A673 (cell line): ENCODE data around the gene TMEM260. TPM values are rescaled to one million over a fixed set of nuclear protein-coding genes. Genes with fewer than 3 reads are reported as not detected.
A peak's percentile ranks its signal among the peaks of the same experiment; 100 is the strongest.
"Not testable (repeated sequence)": the region's sequence is repeated elsewhere in the genome, so short reads cannot be mapped to it uniquely, and the experiment has no call there.

Experiments used
- BruUV-seq: library from RNA; stranded (reverse); fragments of 400-500 nt; replicated peaks from 2 replicates; lab custom pipeline; 2021; lab: Mats Ljungman, UMichigan
- CTCF ChIA-PET: fragments of 300-600 bp; sonication (Branson Sonifier 250); formaldehyde crosslinking; loops from one replicate; lab custom pipeline; 2022; ENCODE audit warnings: antibody characterized with exemption; lab: Charles Lee
- POLR2A ChIA-PET: fragments of 300-600 bp; sonication (Branson Sonifier 250); formaldehyde crosslinking; loops from one replicate; lab custom pipeline; 2022; ENCODE audit warnings: antibody characterized with exemption; ENCODE audit not compliant: low non-redundant PET; lab: Charles Lee
- DNase-seq: peaks from one replicate; pipeline ENCODE4 v3.0.0-alpha.2; 2015; ENCODE audit warnings: low spot score
- H3K27ac ChIP-seq: fragments of 200-600 bp; sonication (generic); 2 replicates; pipeline ENCODE4 v1.5.1; 2016; ENCODE audit warnings: mixed run types, low read depth, mild to moderate bottlenecking, mixed read lengths, antibody characterized with exemption, low read length; ENCODE audit not compliant: poor library complexity, severe bottlenecking
- H3K27me3 ChIP-seq: fragments of 200-600 bp; sonication (generic); replicated peaks from 2 replicates; pipeline ENCODE4 v1.6.1; 2017; ENCODE audit warnings: mixed run types, low read depth, mild to moderate bottlenecking, mixed read lengths, antibody characterized with exemption, low read length; ENCODE audit not compliant: insufficient read depth, poor library complexity
- H3K36me3 ChIP-seq: fragments of 200-600 bp; sonication (generic); 2 replicates; pipeline ENCODE4 v1.6.1; 2016; ENCODE audit warnings: mixed run types, mild to moderate bottlenecking, mixed read lengths, antibody characterized with exemption, low read length; ENCODE audit not compliant: insufficient read depth, poor library complexity, severe bottlenecking
- H3K4me1 ChIP-seq: fragments of 200-600 bp; sonication (generic); 2 replicates; pipeline ENCODE4 v1.6.1; 2017; ENCODE audit warnings: mixed run types, mild to moderate bottlenecking, mixed read lengths, antibody characterized with exemption, low read length; ENCODE audit not compliant: insufficient read depth, poor library complexity, severe bottlenecking
- H3K4me3 ChIP-seq: fragments of 200-600 bp; sonication (generic); 2 replicates; pipeline ENCODE4 v1.5.1; 2016; ENCODE audit warnings: low read depth, mixed run types, mild to moderate bottlenecking, mixed read lengths, low read length; ENCODE audit not compliant: poor library complexity, severe bottlenecking
- H3K9me3 ChIP-seq: fragments of 200-600 bp; sonication (generic); 2 replicates; pipeline ENCODE4 v1.6.1; 2016; ENCODE audit warnings: mixed run types, low read depth, mild to moderate bottlenecking, mixed read lengths, antibody characterized with exemption, low read length; ENCODE audit not compliant: poor library complexity, severe bottlenecking
- EZH2 ChIP-seq: fragments of 200-600 bp; sonication (generic); IDR thresholded peaks from 2 replicates; pipeline ENCODE4 v1.6.1; 2017; ENCODE audit warnings: borderline replicate concordance, low read depth, mild to moderate bottlenecking, mixed read lengths, antibody characterized with exemption, low read length; ENCODE audit not compliant: poor library complexity, severe bottlenecking
- intact Hi-C: fragments of 100-400 bp; cut with micrococcal nuclease; formaldehyde crosslinking; loops from one replicate; pipeline ENCODE4 v1.10.0; 2022; ENCODE audit not compliant: unreplicated experiment
- total RNA-seq: library from RNA; stranded (reverse); gene quantifications from 2 replicates; pipeline ENCODE4 v1.2.3, GENCODE V29; 2021
- TF ChIP-seq, protein P1 (sequence below): fragments of 300-800, 200-600 bp; sonication (generic); conservative IDR thresholded peaks from 2 replicates; pipeline ENCODE4 v1.5.1; 2017; ENCODE audit warnings: low read depth, mild to moderate bottlenecking, antibody characterized with exemption, low read length, moderate library complexity, mixed read lengths

Gene TMEM260
- total RNA-seq, 1 experiment from 2014 or later = 23.2 TPM

DNA sequence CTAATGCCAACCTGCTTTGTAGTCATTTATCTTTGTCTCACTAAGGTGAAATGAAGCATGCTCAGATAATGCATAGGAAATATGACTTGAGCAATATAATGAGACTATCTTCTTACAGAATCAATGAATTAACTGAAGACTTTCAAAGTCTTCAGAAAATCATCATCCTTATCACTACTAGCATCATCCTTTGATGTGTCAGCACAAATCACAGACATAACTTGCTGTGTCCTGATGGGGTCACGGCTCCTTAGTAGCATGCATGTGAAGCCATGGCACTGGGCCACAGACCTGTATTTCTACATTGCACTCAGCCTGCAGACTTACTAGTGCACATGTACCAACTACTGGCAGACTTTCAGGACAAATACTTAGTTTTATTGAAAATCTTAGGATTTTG is 18.9 kb downstream of the TMEM260 start:
- ChIA-PET POLR2A (no interaction called here), CTCF (interaction anchor here (0.6 kb wide), 1 partner anchor 31 kb away, joined by 3 read pairs; no protein-coding TSS in a partner anchor)
- H3K36me3 ChIP-seq = no peaks in the 10 kb centered on the region
- TF ChIP-seq, protein P1, sequence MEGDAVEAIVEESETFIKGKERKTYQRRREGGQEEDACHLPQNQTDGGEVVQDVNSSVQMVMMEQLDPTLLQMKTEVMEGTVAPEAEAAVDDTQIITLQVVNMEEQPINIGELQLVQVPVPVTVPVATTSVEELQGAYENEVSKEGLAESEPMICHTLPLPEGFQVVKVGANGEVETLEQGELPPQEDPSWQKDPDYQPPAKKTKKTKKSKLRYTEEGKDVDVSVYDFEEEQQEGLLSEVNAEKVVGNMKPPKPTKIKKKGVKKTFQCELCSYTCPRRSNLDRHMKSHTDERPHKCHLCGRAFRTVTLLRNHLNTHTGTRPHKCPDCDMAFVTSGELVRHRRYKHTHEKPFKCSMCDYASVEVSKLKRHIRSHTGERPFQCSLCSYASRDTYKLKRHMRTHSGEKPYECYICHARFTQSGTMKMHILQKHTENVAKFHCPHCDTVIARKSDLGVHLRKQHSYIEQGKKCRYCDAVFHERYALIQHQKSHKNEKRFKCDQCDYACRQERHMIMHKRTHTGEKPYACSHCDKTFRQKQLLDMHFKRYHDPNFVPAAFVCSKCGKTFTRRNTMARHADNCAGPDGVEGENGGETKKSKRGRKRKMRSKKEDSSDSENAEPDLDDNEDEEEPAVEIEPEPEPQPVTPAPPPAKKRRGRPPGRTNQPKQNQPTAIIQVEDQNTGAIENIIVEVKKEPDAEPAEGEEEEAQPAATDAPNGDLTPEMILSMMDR = no peak
- no peak for TF ChIP-seq EZH2
- intact Hi-C loops = no loop called here
- H3K9me3 ChIP-seq = no peaks in the 10 kb centered on the region
- no TSS peak for BruUV-seq
- H3K4me3 ChIP-seq = no peak overlapping the region
- H3K4me1 ChIP-seq = no peaks in the 10 kb centered on the region
- DNase-seq = no peak
- no peak overlapping the region for H3K27ac ChIP-seq
- no peaks in the 10 kb centered on the region for H3K27me3 ChIP-seq

DNA sequence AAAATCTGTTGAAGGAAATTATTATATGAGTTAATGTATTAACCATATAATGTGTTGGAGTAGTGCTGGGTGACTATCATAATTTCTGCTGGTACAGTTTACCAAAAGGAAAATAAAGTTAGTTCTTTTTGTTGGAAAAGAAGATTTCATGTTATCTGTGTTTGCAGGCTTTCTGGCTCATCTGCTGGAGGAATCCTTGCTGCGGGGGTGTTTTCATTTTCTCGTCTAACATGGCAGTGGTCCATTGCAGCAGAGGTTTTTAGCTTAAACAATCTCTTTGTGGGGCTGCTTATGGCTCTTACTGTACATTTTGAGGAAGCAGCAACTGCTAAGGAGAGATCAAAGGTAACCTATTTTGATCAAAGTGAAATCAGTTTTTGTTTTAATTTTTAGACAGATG is 24.1 kb downstream of the TMEM260 start:
- CTCF ChIA-PET = no interaction called here
- POLR2A ChIA-PET = no interaction called here
- no TSS peak for BruUV-seq

DNA sequence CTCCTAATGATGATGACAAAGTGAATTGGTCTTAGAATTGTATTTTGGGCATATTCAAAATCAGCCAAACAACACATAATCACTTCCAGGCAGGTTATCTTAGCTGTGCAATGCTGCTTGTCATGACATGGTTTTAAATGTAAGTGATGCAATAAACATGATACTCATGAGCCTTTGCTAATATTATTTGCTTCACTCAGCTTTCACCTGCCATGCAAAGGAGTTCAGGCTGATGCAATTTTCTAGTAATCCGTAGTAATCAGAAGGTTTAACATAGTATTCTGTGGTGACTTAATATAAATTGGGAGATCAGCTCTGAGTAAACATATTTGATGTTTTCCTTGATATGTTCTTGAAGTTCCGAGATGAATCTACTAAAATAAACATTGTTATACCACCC is 29.1 kb downstream of the TMEM260 start:
- Histone ChIP-seq H3K27ac (peak overlapping the region; percentile 63), H3K9me3 (no peaks in the 10 kb centered on the region), H3K4me1 (peaks cover 7% of the 10 kb centered on the region), H3K36me3 (peaks cover 9% of the 10 kb centered on the region), H3K27me3 (no peaks in the 10 kb centered on the region), H3K4me3 (no peak overlapping the region)
- no peak for TF ChIP-seq EZH2
- TF ChIP-seq, protein P1 = no peak
- DNase-seq = peak; percentile 9
- intact Hi-C loops = no loop called here
- CTCF ChIA-PET = no interaction called here
- BruUV-seq = no TSS peak
- POLR2A ChIA-PET = no interaction called here

More for the DNA sequence above, 24.1 kb downstream of the TMEM260 start:
- Histone ChIP-seq H3K36me3 (peaks cover 4% of the 10 kb centered on the region), H3K9me3 (no peaks in the 10 kb centered on the region), H3K4me3 (no peak overlapping the region), H3K4me1 (peaks cover 2% of the 10 kb centered on the region), H3K27me3 (no peaks in the 10 kb centered on the region), H3K27ac (no peak overlapping the region)
- no peak for TF ChIP-seq EZH2
- TF ChIP-seq, protein P1 = no peak
- DNase-seq = no peak
- intact Hi-C loops = no loop called here

DNA sequence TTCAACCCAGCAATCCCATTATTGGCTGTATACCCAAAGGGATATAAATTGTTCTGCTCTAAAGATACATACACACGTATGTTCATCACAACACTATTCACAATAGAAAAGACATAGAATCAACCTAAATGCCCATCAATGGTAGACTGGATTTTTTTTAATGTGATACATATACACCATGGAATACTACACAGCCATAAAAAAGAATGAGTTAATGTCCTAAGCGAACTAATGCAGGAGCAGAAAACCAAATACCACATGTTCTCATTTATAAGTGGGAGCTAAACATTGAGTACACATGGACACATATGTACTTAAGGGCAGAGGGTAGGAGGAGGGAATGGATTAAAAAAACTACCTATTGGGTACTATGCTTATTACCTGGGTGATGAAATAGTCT is 32.1 kb downstream of the TMEM260 start:
- H3K4me3 ChIP-seq, H3K4me1 ChIP-seq, POLR2A ChIA-PET, H3K27ac ChIP-seq, H3K36me3 ChIP-seq, H3K27me3 ChIP-seq, CTCF ChIA-PET, H3K9me3 ChIP-seq, BruUV-seq, intact Hi-C loops, DNase-seq: not testable (repeated sequence)
